ENCODE data around the gene TBX15.

The TBX15 gene

DNA sequence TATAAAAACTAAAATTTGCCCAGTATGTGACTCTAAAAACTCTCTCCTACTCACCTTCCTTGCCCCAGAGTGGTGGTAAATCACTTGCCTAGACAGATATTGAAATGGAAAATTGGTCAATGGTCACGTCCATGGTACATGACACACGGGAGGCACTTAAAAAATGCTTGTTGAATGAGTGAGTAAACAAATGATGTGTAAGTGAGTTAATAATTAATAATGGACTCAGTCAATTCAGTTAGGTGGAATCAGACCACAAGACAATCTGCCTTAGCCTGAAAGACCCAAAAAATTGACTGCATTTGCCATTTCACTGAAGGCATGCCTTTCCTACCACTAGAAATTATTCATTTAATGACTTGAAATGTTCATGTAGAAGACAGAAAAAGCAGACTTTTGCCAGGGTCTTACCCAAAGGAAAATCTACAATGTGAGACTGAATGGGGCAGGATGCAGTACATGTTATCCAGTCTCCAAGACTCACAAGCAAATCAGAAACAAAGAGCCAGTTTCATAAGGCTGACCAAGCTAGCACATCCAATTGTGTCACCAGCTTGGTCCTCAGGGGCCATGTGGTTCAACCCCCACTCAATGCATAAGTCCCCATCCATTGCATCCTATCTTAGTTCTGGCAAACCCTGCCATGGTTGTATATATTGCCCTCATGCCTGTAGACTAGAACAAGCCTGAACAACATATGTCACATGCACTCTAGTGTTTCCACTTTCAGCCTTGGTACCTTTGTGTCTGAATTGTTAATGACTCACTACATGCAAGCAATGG lies 73.6 kb downstream of the TBX15 start:
- Histone ChIP-seq H3K9me3 (ENCODE audit: insufficient read depth, low read length) (no peaks in the 10 kb centered on the region), H3K4me3 (ENCODE audit: insufficient read depth, low read length, poor library complexity, severe bottlenecking) (no peak overlapping the region), H3K4me2 (ENCODE audit: low read depth, low read length, poor library complexity, severe bottlenecking) (no peak overlapping the region), H4K20me1 (ENCODE audit: low read depth, low read length) (no peaks in the 10 kb centered on the region), H3F3A (ENCODE audit: insufficient read depth) (no peaks in the 10 kb centered on the region), H3K79me2 (ENCODE audit: insufficient read depth, low read length) (no peaks in the 10 kb centered on the region), H3K27me3 (ENCODE audit: low read length) (no peaks in the 10 kb centered on the region), H2AFZ (ENCODE audit: low read depth, low read length, severe bottlenecking) (no peak overlapping the region), H3K27ac (ENCODE audit: low read depth, low read length) (no peak overlapping the region), H3K36me3 (ENCODE audit: low read length) (no peaks in the 10 kb centered on the region), H3K9me2 (replicated peaks; ENCODE audit: insufficient read depth, low read length) (no peaks in the 10 kb centered on the region), H3K9ac (ENCODE audit: low read length) (no peak overlapping the region)
- TF ChIP-seq, protein P1, sequence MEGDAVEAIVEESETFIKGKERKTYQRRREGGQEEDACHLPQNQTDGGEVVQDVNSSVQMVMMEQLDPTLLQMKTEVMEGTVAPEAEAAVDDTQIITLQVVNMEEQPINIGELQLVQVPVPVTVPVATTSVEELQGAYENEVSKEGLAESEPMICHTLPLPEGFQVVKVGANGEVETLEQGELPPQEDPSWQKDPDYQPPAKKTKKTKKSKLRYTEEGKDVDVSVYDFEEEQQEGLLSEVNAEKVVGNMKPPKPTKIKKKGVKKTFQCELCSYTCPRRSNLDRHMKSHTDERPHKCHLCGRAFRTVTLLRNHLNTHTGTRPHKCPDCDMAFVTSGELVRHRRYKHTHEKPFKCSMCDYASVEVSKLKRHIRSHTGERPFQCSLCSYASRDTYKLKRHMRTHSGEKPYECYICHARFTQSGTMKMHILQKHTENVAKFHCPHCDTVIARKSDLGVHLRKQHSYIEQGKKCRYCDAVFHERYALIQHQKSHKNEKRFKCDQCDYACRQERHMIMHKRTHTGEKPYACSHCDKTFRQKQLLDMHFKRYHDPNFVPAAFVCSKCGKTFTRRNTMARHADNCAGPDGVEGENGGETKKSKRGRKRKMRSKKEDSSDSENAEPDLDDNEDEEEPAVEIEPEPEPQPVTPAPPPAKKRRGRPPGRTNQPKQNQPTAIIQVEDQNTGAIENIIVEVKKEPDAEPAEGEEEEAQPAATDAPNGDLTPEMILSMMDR (IDR thresholded peaks at IDR 0.05; ENCODE audit: insufficient read depth, low read length, poor library complexity, severe bottlenecking), result no peak
- TF ChIP-seq EZH2phosphoT487 (conservative IDR thresholded peaks at IDR 0.05; ENCODE audit: low read length), result no peak

DNA sequence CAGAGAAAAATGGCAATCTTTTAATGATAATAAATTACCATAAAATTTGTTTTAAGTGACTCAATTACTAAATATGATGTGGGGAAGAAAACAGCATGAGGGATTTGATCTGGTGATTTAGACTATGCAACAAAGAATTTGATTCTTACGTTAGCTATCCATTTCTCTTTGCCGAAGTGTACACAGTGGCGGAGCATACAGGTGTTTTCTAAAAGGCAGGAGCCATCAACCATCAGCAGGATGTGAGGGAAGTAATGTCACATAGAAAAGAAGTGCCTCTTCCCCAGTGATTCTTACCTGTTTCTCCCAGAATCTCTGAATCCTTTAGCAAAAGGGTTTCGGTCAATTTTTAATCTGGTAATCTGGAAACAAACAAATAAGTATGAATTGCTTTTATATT lies 74.3 kb downstream of the TBX15 start:
- no peak overlapping the region for H2AFZ ChIP-seq (ENCODE audit: low read depth, low read length, severe bottlenecking)
- H3K36me3 ChIP-seq (ENCODE audit: low read length), result no peaks in the 10 kb centered on the region
- H3K27ac ChIP-seq (ENCODE audit: low read depth, low read length), result no peak overlapping the region
- no peaks in the 10 kb centered on the region for H3F3A ChIP-seq (ENCODE audit: insufficient read depth)
- no peaks in the 10 kb centered on the region for H3K9me2 ChIP-seq (replicated peaks; ENCODE audit: insufficient read depth, low read length)
- no peaks in the 10 kb centered on the region for H3K27me3 ChIP-seq (ENCODE audit: low read length)
- H3K9ac ChIP-seq (ENCODE audit: low read length), result no peak overlapping the region
- no peaks in the 10 kb centered on the region for H3K9me3 ChIP-seq (ENCODE audit: insufficient read depth, low read length)
- no peak overlapping the region for H3K4me3 ChIP-seq (ENCODE audit: insufficient read depth, low read length, poor library complexity, severe bottlenecking)
- no peaks in the 10 kb centered on the region for H4K20me1 ChIP-seq (ENCODE audit: low read depth, low read length)
- TF ChIP-seq, protein P1 (IDR thresholded peaks at IDR 0.05; ENCODE audit: insufficient read depth, low read length, poor library complexity, severe bottlenecking), result no peak
- no peak for TF ChIP-seq EZH2phosphoT487 (conservative IDR thresholded peaks at IDR 0.05; ENCODE audit: low read length)
- no peak overlapping the region for H3K4me2 ChIP-seq (ENCODE audit: low read depth, low read length, poor library complexity, severe bottlenecking)
- H3K79me2 ChIP-seq (ENCODE audit: insufficient read depth, low read length), result no peaks in the 10 kb centered on the region

DNA sequence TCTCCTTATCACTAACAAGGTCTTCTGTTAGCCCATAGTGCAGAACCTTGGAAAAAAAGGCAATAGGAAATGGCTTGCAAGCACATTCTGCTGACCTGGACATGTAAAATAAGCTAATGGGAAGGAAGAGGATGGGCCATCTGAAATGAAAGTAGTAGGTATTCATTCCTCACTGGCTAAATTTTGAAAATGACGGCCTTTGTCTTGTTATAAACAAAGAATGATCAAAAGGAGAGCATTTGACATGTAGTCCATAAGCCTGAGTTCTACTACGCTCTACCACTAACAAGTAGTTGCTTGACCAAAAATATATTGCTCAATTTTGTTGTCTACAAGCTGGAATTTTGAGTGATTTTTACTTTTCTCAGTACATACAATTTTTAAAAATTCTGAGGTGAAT lies 75.6 kb downstream of the TBX15 start:
- Histone ChIP-seq H3F3A (ENCODE audit: insufficient read depth) (no peaks in the 10 kb centered on the region), H4K20me1 (ENCODE audit: low read depth, low read length) (no peaks in the 10 kb centered on the region), H3K27me3 (ENCODE audit: low read length) (no peaks in the 10 kb centered on the region), H3K27ac (ENCODE audit: low read depth, low read length) (no peak overlapping the region), H3K4me2 (ENCODE audit: low read depth, low read length, poor library complexity, severe bottlenecking) (no peak overlapping the region), H3K36me3 (ENCODE audit: low read length) (no peaks in the 10 kb centered on the region), H3K9me2 (replicated peaks; ENCODE audit: insufficient read depth, low read length) (no peaks in the 10 kb centered on the region), H3K4me3 (ENCODE audit: insufficient read depth, low read length, poor library complexity, severe bottlenecking) (no peak overlapping the region), H3K9ac (ENCODE audit: low read length) (no peak overlapping the region), H3K79me2 (ENCODE audit: insufficient read depth, low read length) (no peaks in the 10 kb centered on the region), H2AFZ (ENCODE audit: low read depth, low read length, severe bottlenecking) (no peak overlapping the region), H3K9me3 (ENCODE audit: insufficient read depth, low read length) (no peaks in the 10 kb centered on the region)
- no peak for TF ChIP-seq EZH2phosphoT487 (conservative IDR thresholded peaks at IDR 0.05; ENCODE audit: low read length)
- TF ChIP-seq, protein P1 (IDR thresholded peaks at IDR 0.05; ENCODE audit: insufficient read depth, low read length, poor library complexity, severe bottlenecking), result no peak

Data from SU-DHL-6 (cell line).